ENCODE measurements around the gene GFER.
"Not testable (repeated sequence)": the region's sequence is repeated elsewhere in the genome, so short reads cannot be mapped to it uniquely, and the experiment has no call there.

The GFER gene

DNA sequence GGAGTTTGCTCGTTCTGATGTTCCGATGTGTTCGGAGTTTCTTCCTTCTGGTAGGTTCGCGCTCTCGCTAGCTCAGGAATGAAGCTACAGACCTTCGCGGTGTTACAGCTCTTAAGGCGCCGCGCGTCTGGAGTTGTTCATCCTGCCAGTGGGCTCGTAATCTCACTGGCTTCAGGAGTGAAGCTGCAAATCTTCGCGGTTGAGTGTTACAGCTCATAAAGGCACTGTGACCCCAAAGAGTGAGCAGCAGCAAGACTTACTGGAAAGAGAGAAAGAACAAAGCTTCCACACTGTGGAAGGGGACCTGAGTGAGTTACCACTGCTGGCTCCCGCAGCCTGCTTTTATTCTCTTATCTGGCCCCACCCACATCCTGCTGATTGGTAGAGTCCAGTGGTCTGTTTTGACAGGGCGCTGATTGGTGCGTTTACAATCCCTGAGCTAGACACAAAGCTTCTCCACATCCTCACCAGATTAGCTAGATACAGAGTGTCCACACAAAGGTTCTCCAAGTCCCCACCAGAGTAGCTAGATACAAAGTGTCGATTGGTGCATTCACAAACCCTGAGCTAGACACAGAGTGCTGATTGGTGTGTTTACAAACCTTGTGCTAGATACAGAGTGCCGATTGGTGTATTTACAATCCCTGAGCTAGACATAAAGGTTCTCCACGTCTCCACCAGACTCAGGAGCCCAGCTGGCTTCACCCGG, 26.4 kb upstream of the GFER start:
- not testable (repeated sequence) for DNase-seq (ENCODE audit: low spot score)

DNA sequence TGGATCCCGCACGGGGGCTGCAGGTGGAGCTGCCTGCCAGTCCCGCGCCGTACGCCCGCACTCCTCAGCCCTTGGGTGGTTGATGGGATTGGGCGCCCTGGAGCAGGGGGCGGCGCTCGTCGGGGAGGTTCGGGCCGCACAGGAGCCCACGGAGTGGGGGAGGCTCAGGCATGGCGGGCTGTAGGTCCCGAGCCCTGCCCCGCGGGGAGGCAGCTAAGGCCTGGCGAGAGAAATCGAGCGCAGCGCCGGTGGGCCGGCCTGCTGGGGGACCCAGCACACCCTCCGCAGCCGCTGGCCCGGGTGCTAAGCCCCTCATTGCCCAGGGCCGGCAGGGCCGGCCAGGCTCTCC, 25.9 kb upstream of the GFER start:
- DNase-seq (ENCODE audit: low spot score): not testable (repeated sequence)

GRCh38 chr16:1958715-1959268, 25.2 kb upstream of the GFER start:
- DNase-seq (ENCODE audit: low spot score): no peak

DNA sequence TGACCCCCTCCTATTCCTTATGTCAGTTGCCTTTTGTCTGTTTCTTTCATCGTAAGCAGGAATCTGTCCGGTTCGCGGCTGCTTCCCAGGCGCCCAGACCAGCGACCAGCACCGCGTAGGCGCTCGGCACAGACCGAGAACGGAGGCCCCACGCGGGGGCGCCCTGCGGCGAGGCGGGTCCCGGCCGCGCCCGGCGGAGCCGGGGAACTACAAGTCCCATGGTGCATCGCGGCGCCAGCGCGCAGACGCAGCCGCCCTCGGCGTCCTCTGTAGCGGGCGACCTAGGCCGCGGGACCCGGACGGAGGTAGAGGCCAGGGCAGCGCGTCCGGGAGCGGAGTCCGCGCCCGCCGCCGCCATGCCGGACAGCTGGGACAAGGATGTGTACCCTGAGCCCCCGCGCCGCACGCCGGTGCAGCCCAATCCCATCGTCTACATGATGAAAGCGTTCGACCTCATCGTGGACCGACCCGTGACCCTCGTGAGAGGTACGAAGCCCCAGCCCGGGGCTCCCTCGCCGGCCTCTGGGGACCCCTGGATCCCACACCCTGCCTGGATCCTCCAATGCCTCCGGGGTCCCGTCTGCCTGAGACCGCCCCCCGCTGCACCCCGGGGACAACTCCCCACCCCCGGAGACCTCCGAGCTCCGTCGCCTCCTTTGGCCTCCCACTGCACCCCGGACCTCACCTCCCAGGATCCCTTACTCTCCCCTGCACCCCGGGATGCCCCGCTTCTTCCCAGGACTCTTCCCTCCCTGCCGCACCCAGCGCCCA, 24.5 kb upstream of the GFER start, which contains the start of gene NDUFB10:
Gene NDUFB10 (plus strand): TSS at position 270 of the 771 bp plus-strand sequence. CDS start 87 bp downstream, at position 357.
- peak; percentile 95 for DNase-seq (ENCODE audit: low spot score)

- no peak for DNase-seq (ENCODE audit: low spot score)
These were observed 23.0 kb upstream of the GFER start for GRCh38 chr16:1960665-1961630.

DNA sequence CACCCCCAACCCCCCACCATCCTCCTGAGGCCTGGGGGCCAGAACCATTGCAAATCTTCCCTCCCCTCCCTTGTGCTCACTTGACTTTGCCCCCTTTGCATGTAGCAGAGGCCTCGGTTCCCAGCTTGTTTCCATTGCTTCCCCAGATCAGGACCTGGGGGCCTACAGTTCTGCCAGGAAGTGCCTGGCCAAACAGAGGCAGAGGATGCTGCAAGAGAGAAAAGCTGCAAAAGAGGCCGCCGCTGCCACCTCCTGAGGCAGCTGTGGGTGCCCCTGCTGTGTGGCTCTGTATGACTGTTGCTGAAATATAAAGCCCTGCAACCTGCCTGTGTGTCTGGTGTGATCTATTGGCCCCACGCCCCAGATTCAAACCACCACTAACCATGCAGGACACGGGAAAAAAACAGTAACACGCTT, 22.3 kb upstream of the GFER start:
- no peak for DNase-seq (ENCODE audit: low spot score)

DNA sequence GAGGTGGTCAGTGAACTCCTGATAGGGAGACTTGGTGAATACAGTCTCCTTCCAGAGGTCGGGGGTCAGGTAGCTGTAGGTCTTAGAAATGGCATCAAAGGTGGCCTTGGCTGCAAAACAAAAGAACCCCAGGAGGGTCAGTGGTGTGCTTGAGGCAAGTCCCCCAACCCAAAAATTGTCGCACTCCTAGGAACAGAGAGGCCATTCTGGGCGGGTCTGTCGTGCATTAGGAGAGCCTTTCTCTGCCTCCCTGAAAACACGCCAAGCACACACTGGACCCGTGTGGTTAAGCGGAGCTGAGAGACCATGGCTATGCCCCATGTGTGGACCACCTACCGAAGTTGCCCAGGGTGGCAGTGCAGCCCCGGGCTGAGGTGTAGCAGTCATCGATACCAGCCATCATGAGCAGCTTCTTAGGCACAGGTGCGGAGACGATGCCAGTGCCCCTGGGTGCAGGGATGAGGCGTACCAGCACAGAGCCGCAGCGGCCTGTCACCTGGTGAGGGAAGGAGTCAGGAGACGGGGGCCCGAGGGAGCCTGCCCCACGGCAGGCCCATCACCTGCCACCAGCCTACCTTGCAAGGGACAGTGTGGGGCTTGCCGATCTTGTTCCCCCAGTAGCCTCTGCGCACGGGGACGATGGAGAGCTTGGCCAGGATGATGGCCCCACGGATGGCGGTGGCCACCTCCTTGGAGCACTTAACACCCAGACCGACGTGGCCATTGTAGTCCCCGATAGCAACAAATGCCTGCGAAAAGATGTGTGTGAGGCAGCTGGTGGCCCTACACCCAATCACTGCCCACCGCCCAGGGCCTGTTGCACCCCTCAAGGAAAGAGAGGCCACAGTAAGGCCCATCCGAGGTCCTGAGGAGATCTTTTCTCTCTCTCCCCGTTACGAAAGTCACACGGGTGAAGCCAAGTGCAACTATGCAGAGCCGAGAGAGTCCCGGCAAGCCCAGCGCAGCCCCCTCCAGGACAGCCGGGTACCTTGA, 21.5 kb upstream of the GFER start:
- not testable (repeated sequence) for DNase-seq (ENCODE audit: low spot score)

GRCh38 chr16:1963806-1964505, 20.0 kb upstream of the GFER start:
- no peak for DNase-seq (ENCODE audit: low spot score)

DNA sequence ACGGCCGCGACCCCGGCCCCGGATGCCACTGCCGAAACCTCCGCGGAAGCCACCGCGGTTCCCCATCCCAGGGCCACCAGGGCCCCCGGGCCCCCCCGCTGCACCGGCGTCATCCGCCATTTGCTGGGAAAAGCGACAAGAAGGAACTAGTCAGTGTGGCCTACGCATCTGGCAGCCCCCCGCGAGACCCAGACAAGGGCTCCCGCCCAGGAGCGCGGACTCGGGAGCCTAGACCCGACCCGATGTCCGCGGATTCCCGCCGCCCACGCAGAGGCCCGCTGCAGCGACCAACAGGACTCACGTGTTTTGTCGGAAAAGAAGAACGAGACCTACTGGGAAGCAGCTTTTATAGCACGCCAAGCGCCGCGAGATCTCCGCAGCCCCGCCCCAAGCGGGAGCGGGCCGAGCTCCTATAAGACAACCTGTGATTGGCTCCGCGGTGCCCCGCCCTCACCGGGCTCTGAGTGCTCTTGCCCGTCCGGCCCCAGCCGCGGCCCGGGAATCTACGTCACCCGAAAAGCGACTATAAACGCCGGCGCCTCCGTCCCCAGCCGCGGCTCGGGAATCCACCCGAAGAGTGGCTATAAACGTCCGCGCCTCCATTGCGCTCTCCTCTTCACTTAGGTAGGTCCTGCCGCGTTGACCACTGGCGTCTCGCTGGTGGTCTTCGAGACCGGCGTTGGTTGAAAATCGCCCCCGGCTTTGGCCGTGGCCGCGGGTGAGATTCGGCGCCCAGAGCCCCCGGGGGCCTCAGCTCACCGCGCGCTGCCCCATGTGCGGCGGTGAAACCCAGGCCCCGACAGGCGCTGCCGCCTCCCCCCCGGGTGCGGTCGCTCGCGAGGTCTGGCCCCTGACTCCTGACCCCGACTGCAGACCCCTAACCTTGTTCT, 19.2 kb upstream of the GFER start, which contains the start of gene RPS2:
Gene RPS2 (minus strand): TSS at position 321 of the 890 bp plus-strand sequence. CDS start 201 bp downstream, at position 120.
- peak; percentile 100 for DNase-seq (ENCODE audit: low spot score)

DNA sequence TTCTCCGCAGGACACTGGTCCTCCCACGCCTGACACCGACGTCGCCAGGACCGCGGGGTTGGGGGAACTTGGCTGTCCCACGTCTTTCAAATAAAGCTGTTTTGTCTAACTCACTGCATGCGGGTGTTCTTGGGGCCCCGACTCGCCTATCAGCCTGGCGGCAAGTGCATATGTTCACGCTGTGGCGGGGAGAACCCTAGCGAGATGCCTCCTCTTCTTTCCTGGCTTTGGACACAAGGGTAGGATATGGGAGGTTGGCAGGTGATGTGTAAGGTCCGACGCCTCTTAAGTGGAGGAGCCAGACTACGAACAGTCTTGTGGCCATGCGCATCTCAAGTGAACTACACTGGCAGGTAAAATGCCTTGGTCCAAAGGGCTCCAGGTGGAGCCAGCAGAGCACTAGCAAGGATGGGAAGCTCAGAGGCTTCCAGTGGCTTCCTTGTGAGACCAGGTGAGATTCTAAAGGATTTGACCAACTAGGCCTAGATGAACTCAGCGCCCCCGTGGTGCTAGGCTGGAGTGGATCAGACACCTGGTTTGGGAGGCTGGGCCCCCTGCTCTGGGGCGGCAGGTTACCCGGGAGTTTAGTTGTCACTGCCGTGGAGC, 18.5 kb upstream of the GFER start:
- DNase-seq (ENCODE audit: low spot score): no peak

- DNase-seq (ENCODE audit: low spot score): no peak
These were observed 17.5 kb upstream of the GFER start, which contains the start of gene RNF151 for GRCh38 chr16:1966460-1966859. Gene RNF151, plus strand, starts transcription at chr16:1966856. Its CDS starts 26 bp downstream, at chr16:1966882.

- no peak for DNase-seq (ENCODE audit: low spot score)
These were observed 15.6 kb upstream of the GFER start for GRCh38 chr16:1968146-1968953.

DNA sequence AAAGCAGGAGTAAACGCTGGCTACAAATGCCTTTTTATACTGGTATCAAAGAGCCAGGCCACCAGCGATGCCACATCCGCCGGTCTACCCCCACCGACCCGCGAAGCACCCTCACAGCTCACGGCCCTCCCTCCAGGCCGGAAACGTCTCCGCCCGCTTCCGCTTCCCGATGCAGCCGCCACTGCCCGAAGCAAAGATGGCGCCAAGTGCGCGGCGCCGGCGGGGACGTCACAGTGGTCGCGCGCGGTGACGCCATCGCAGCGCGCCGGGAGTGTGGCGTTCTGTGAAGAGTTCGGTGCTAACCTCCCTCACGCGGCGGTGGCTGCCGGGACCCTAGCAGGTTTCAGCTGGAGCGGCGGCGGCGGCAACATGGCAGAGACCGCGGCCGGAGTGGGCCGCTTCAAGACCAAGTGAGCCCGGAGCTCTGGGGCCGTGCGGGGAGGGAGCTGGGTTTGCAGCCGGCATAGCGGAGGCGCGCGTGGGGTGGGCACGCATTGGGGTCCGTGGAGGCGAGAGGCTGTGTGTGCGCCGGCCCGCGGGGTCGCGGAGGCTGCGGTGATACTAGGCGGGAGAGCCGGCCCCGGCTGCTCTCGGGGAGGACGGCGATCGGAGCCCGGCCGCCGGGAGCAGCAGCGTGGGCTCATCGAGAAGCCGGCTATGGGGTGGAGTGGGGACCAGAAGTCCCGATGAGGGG, 12.1 kb upstream of the GFER start, which contains the start of gene TBL3:
Gene TBL3 (plus strand): TSS at position 258 of the 694 bp plus-strand sequence. CDS start 112 bp downstream, at position 370.
- peak; percentile 96 for DNase-seq (ENCODE audit: low spot score)

DNA sequence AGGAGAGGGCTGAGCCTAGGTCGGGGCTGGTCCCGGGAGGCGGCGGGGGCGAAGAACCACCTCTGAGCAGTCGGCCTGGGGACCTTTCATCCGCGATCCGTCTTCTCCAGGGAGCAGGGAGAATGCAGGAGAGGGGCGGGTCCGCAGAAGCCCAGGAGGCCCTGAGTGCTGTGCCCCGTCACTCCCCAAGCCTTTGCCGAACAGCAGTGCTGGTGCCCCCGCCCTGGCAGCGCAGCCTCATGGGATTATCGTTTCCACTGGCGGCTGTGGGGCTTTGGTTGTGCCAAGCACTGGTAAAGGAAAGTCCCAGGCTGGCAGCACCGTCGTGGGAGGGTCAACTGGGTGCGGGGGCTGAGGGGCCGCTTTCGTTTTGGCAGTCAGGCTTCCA, 11.5 kb upstream of the GFER start:
- peak; percentile 75 for DNase-seq (ENCODE audit: low spot score)

- no peak for DNase-seq (ENCODE audit: low spot score)
These were observed 10.4 kb upstream of the GFER start for GRCh38 chr16:1973461-1974156.
